Umbilical cord (tissue), 2 donors: Measurements from ENCODE around the gene ACOT7. TPM values are rescaled to one million over a fixed set of nuclear protein-coding genes. Genes with fewer than 3 reads are reported as not detected.
"Not testable (repeated sequence)": the region's sequence is repeated elsewhere in the genome, so short reads cannot be mapped to it uniquely, and the experiment has no call there.

Experiments used
- DNase-seq: peaks from one replicate; pipeline ENCODE4 v3.0.0-alpha.2; 2015; ENCODE audit warnings: low spot score
- total RNA-seq: library from RNA; depleted of rRNA; stranded (reverse); fragments of >200 nt; gene quantifications from one replicate; pipeline ENCODE4 v1.2.3, GENCODE V29; 2014; ENCODE audit warnings: low replicate concordance; ENCODE audit not compliant: insufficient read depth

The ACOT7 gene
- total RNA-seq, 1 donor from 2014 or later, result 7.5 TPM

- no peak for DNase-seq
These were observed 160.2 kb downstream of the ACOT7 start for GRCh38 chr1:6233376-6233775.

GRCh38 chr1:6225651-6226050 lies 167.9 kb downstream of the ACOT7 start:
- DNase-seq, result no peak

GRCh38 chr1:6224718-6225117 lies 168.8 kb downstream of the ACOT7 start:
- no peak for DNase-seq

- DNase-seq, result no peak
These were observed 169.9 kb downstream of the ACOT7 start for GRCh38 chr1:6223617-6224016.

- DNase-seq, result no peak
These were observed 170.9 kb downstream of the ACOT7 start for GRCh38 chr1:6222636-6223035.

GRCh38 chr1:6221210-6221784 lies 172.3 kb downstream of the ACOT7 start:
- DNase-seq, result no peak

- no peak for DNase-seq
These were observed 173.3 kb downstream of the ACOT7 start for GRCh38 chr1:6220236-6220635.

GRCh38 chr1:6219641-6220040 lies 173.9 kb downstream of the ACOT7 start:
- not testable (repeated sequence) for DNase-seq

GRCh38 chr1:6218375-6219164 lies 175.0 kb downstream of the ACOT7 start:
- DNase-seq, result no peak

Other genes with a start within 250 kb of the ACOT7 start
- 2.4 TPM for gene CHD5, start 213.4 kb downstream of the ACOT7 start, total RNA-seq
- 196 TPM for gene RPL22, start 194.2 kb downstream of the ACOT7 start, total RNA-seq
- gene RNF207, start 187.6 kb downstream of the ACOT7 start, total RNA-seq, result 11.1 TPM
- gene ICMT, start 157.8 kb downstream of the ACOT7 start, total RNA-seq, result 36.4 TPM
- gene HES3, start 149.6 kb downstream of the ACOT7 start, total RNA-seq, result not detected
- gene GPR153, start 132.7 kb downstream of the ACOT7 start, total RNA-seq, result 17.6 TPM
- 0.24 TPM for gene HES2, start 26.2 kb upstream of the ACOT7 start, total RNA-seq
- gene ESPN, start 31.0 kb upstream of the ACOT7 start, total RNA-seq, result 0.24 TPM
- gene TNFRSF25, start 72.4 kb upstream of the ACOT7 start, total RNA-seq, result 21.4 TPM
- 17.1 TPM for gene PLEKHG5, start 97.9 kb upstream of the ACOT7 start, total RNA-seq
- 43.1 TPM for gene NOL9, start 160.7 kb upstream of the ACOT7 start, total RNA-seq
- not detected for gene TAS1R1, start 161.5 kb upstream of the ACOT7 start, total RNA-seq
- gene ZBTB48, start 186.2 kb upstream of the ACOT7 start, total RNA-seq, result 24.1 TPM
- 32.3 TPM for gene KLHL21, start 209.1 kb upstream of the ACOT7 start, total RNA-seq
- 20.9 TPM for gene PHF13, start 220.0 kb upstream of the ACOT7 start, total RNA-seq
- gene THAP3, start 231.1 kb upstream of the ACOT7 start, total RNA-seq, result 17.1 TPM